NCI-H2196 treated with DMSO at 0.1 percent for 48 hours (cell line): ENCODE measurements around the gene RBPMS2.
"Not testable (repeated sequence)": the region's sequence is repeated elsewhere in the genome, so short reads cannot be mapped to it uniquely, and the experiment has no call there.

ENCODE experiments used
- DNase-seq: peaks from one replicate; lab custom pipeline; 2025; ENCODE audit not compliant: unreplicated experiment; lab: John Stamatoyannopoulos, UW

Gene RBPMS2

GRCh38 chr15:64775551-64776401 lies at the start of gene RBPMS2:
Gene RBPMS2 (minus strand): TSS chr15:64775589. CDS start chr15:64775319, 270 bp downstream.
- no peak for DNase-seq

DNA sequence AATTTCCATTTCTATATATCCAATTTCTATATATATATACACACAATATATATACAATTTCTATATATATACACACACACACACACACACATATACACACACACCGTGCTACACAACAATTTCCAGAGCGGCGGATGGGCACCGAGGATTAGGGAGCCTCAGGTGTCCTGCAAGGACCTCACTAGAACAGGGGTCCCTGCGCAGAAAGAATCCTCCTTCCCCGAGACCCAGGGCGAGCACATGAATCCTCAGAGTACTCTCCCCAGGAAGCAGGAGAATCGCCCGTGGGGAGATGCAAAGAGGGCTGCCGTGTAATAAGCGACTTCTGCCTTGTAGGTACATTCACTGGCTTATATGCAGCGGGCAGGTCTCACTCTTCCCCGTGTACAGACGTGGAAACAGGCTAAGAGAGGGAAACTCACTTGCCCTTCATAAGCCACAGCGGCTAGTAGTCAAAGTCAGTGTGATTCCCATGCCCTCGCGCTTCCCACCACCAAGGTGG lies 49.6 kb upstream of the RBPMS2 start:
- no peak for DNase-seq

GRCh38 chr15:64816452-64816851 lies 41.1 kb upstream of the RBPMS2 start:
- DNase-seq: no peak

DNA sequence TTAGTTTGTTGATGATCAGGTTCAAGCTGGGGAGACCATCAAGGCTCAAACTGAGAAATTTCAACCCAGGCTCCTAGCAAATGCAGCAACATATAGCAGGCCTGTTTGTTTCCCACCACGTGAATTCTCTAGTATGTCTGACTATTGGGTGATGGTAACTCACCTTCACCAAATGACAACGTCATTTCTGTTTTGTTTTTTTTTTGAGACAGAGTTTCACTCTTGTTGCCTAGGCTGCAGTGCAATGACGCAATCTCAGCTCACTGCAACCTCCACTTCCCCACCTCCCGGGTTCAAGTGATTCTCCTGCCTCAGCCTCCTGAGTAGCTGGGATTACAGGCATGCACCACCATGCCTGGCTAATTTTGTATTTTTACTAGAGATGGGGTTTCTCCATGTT lies 39.6 kb upstream of the RBPMS2 start:
- not testable (repeated sequence) for DNase-seq

GRCh38 chr15:64814283-64814682 lies 38.9 kb upstream of the RBPMS2 start:
- DNase-seq: not testable (repeated sequence)

DNA sequence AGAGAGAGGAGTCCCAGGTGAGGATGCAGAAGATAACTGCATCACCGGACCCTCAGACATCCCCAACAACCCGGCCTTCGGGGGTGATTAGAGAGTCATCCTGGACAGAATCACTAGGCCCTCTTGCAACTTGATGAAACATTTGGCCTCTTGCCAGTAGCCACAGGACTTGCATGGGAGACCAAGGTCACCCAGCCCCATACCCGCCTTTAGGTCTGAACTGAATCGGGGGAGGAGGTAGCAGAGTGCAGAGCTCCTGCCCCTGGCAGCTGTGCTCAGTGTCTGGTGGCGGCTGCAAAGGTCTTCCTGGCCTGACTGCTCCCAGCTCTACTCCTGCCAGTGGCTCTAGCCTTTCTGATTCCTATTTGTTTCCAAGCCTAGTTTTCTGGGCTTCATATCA lies 37.7 kb upstream of the RBPMS2 start:
- no peak for DNase-seq

GRCh38 chr15:64810497-64811326 lies 35.3 kb upstream of the RBPMS2 start:
- no peak for DNase-seq

DNA sequence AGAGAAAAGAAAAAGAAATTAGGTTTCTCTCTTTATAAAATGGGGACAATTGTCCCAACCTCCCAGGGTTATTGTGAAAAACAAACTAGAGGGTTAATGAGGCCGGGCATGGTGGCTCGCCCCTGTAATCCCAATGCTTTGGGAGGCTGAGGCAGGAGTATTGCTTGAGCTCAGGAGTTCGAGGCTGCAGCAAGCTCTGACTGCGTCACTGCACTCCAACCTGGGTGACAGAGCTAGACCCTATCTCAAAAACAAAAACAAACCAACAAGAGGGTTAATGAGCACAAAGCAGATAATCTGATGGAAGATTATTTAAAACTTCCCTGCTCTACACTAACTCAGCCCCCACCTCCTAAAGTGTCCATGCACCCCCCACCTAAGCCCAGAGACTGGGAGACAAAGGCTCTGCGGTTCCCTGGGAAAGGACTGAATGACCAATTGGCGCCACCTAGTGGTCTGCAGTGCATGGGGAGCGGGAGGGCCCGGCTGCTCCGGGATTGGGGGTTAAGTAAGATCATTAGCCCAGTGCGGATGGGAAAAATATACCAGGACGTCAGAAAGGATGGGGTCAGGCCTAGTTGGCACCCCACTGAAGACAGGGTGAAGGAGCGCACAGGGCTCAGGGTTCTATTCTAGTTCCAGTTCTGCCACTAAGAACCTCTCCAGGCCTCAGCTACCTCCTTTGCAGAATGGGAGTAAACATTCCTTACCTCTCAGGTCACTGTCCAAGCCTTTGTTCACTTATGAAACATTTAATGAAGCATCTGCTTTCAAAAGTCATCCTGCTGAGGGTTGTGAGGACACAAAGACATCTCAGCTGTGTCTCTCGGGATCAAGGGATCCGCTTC lies 34.5 kb upstream of the RBPMS2 start:
- DNase-seq: peak; percentile 11

- no peak for DNase-seq
Measured at GRCh38 chr15:64808785-64809453, 33.5 kb upstream of the RBPMS2 start.

DNA sequence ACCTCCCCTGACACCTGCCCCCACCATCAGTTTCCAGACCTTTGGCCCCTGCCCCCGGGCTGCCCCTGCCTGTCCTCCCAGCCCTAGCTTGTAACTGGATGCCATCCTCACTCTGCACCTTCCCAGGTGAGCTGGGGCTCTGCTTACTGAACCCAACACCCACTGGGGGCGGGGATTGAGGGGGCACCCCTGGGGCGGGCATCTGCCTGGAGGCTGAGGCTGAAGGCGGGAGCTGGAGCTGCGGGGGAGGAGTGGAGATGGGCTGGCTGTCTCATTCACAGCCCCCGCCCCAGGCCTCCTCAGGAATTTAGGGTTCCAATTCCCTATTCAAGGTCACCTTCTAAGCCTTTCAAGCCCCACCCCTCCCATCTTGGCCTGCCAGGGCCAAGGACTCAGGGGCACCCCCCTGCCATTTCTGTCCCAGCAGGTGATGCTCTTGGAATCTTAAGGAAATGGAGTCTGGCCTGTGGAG lies 32.4 kb upstream of the RBPMS2 start:
- DNase-seq: no peak

- DNase-seq: no peak
Measured at GRCh38 chr15:64807051-64807749, 31.8 kb upstream of the RBPMS2 start.

GRCh38 chr15:64806509-64806908 lies 31.1 kb upstream of the RBPMS2 start:
- DNase-seq: no peak

GRCh38 chr15:64804619-64805018 lies 29.2 kb upstream of the RBPMS2 start:
- DNase-seq: no peak

GRCh38 chr15:64803526-64803925 lies 28.1 kb upstream of the RBPMS2 start:
- no peak for DNase-seq

DNA sequence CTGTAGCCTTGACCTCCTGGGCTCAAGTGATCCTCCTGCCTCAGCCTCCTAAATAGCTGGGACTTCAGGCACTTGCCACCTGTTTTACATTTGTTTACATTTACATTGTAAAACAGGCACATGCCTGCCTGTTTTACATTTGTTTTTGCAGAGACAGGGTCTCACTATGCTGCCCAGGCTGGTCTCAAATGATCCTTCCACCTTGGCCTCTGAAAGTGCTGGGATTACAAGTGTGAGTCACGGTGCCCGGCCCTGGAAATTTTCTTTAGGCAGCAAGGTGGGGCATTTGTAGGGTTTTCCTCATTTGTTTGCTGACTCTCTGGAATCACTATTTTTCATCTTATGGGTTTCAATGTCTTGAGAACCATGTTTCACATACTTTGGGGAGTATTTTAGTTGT lies 25.1 kb upstream of the RBPMS2 start:
- DNase-seq: no peak

DNA sequence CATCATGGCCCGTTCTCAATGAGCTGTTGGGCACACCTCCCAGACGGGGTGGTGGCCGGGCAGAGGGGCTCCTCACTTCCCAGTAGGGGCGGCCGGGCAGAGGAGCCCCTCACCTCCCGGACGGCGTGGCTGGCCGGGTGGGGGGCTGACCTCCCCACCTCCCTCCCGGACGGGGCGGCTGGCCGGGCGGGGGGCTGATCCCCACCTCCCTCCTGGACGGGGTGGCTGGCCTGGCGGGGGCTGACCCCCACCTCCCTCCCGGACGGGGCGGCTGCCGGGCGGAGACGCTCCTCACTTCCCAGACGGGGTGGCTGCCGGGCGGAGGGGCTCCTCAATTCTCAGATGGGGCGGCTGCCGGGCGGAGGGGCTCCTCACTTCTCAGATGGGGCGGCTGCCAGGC lies 23.5 kb upstream of the RBPMS2 start:
- not testable (repeated sequence) for DNase-seq

DNA sequence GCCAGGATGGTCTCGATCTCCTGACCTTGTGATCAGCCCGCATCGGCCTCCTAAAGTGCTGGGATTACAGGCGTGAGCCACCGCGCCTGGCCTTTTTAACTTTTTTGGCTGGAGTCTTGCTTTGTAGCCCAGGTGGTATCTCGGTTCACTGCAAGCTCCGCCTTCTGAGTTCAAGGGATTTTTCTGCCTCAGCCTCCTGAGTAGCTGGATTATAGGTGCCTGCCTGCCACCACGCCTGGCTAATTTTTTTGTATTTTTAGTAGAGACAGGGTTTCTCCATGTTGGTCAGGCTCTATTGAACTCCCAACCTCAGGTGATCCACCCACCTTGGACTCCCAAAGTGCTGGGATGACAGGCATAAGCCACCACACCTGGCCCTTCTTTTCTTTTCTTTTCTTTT lies 20.5 kb upstream of the RBPMS2 start:
- DNase-seq: not testable (repeated sequence)

DNA sequence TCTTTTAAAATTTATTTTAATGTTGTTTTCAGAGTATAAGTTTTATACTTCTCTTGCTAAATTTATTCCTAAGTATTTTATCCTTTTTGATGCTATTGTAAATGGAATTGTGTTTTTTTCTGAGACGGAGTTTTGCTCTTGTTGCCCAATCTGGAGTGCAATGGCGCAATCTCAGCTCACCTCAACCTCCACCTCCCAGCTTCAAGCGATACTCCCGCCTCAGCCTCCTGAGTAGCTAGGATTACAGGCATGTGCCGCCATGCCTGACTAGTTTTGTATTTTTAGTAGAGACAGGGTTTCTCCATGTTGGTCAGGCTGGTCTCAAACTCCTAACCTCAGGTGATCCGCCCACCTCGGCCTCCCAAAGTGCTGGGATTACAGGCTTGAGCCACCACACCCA lies 19.9 kb upstream of the RBPMS2 start:
- DNase-seq: not testable (repeated sequence)

DNA sequence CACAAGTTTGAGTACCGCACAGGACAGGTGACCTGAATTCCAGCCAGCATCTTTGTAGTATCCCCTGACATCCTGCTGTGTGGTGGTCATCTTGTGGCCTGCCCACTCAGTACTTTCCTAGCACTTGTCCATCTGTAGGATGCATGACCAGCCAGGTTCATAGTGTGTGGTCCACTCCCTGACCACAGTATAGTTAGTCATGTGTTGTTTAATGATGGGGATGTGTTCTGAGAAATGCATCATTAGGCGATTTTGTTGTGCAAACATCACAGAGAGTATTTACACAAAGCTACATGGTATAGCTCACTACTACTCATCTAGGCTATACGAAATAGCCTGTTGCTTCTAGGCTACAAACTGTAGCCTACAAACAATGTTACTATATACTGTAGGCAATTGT lies 16.9 kb upstream of the RBPMS2 start:
- DNase-seq: no peak

DNA sequence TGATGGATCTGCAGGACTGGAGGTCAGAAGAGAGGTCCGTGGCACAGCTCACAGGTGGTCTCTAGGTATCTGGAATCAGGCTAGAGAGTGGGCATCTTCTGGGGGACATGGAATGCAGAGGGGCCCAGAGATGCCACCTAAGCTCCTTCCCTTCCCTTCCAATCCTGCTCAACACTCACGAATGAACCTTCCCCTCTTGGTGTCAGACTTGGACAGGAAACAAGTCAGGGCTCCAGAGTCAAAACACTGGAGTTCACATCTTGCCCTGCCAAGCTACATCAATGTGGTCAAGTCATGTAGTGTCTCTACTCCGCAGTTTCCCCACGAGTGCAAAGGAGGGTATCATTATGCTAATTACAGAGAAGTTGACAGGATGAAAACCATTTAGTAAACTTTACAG lies 16.0 kb upstream of the RBPMS2 start:
- DNase-seq: no peak
